ENCODE measurements around the gene TMEM132E.

Gene TMEM132E

DNA sequence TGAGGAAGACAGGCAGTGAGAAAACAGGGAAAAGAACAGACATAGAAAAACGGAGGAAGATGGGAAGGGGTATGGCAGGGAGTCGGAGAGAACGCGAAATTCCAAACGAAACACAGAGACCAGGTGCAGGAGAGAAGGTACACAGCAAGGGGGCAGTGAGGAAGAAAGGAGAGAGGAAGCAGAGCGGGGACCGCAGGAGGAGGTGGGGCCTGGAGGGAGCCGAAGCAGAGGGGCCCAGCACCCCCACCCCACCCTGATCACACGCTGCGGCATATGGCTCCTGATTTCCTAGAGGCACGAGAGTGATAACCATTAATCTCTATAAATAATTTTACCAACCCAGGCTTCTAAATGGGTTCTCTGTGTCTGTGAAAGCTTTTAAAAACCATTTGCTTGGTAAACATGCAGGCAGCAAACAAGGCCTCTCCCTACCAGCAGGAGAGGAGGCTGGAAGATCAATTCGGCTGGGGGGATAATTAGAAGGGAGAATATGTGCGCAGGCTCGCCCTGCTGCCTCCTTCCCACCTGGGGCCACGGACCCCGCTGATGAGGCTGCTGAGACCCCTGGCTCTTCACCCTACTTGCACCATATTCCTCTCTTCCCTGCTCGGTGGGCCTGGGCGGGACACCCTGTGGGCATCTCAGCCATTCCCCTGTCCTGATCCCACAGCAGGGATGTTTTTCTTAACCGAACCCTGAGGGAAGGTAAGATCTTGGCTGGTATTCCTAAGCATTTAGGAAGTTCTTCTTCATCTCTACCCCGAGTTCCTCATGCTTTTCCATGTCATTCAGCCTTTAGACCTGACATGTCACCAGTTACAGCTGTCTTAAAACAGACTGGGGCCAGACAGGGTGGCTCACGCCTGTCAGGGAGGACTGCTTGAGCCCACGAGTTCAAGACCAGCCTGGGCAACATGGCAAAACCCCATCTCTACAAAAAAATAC lies 86.7 kb downstream of the TMEM132E start:
- no peak for DNase-seq (ENCODE audit: low read depth)

DNA sequence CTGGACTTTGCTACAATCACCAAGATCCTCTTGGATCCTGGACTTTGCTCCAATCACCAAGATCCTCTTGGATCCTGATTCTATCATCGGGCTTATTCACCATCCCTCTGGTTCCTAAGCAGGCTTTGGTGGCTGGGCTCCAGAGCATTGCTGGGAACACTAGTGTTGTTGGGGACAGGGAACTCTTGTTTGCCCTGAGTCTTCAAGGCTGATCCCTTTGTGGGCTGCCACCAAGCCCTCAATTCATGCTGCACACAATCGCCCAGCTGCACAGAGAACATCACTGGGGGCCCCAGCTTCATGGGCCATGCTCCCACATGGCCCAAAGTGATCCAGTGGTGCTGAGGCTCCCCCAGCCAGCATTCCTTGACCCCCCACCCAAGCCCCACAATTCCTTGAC lies 88.3 kb downstream of the TMEM132E start:
- DNase-seq (ENCODE audit: low read depth): no peak

DNA sequence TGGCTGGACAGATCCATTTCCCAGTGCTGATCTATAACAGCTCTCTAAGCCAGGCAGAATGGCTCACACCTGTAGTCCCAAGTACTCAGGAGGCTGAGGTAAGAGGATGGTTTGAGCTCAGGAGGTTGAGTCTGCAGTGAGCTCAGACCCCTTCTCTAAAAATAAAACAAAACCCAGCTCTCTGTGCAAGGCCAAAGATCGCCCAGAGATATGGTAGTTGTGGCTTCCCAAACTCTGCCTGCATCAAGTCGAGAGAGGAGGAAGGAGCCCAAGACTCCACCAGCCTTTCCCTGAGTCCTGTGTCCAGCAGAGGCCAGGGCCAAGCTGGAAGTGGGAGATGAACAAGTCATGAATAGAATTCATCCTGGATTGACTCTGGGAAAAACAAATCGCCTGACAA lies 88.8 kb downstream of the TMEM132E start:
- no peak for DNase-seq (ENCODE audit: low read depth)

DNA sequence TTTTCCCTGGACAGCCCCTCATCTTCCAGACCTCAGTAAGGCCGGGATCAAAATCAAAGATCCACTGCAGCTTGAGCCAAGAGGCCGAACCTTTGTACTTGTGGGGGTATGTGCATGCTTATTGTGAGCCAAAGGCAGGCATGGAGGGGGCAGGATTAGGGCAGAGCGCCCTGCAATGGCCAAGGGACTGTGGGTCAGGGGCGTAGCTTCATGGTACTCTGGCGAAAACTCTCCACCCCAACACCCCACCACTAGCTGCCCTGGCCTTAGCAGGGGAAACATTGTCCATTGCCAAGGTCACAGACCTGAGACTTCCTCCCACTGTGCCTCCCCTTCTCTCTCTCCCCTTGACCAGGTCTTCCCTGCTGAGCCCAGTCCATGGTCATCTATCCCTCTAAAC lies 90.1 kb downstream of the TMEM132E start:
- DNase-seq (ENCODE audit: low read depth): no peak

DNA sequence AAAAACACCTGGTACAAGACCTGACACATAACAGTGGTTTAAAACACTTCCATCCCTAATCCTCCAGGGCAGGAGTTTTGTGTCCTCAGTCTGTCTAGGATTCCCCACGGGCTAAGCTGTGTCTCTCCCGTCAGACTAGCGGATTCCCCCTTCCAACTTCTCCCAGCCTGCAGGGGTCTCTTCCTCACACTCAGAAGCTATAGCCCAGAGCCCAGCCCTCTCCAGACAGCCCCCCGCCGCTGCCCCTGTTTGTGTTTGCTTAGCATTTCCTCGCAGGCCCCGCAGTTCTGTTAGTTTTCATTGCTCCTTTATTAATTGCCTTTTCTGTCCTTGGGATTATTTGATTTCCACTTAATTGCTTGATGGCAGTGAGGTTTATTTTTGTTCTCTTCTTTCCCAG lies 91.2 kb downstream of the TMEM132E start:
- DNase-seq (ENCODE audit: low read depth): no peak

DNA sequence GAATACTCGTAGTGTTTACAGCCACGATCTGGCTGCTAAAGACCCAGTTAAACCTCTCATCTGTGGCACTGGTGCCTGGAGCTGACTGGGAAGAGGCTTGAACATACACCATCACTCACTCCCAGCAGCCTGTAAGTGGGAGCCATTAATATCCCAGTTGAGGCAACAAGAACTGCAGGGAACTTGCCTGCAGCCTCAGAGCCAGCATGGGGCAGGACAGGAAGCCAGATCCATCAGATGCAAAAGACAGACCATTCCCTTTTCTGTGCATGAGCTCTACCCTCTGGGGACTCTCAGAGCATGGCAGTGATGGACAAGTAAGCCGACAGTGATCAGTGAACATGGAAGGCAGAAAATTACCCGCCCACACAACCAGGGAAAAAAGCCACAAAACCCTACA lies 91.8 kb downstream of the TMEM132E start:
- DNase-seq (ENCODE audit: low read depth): no peak

DNA sequence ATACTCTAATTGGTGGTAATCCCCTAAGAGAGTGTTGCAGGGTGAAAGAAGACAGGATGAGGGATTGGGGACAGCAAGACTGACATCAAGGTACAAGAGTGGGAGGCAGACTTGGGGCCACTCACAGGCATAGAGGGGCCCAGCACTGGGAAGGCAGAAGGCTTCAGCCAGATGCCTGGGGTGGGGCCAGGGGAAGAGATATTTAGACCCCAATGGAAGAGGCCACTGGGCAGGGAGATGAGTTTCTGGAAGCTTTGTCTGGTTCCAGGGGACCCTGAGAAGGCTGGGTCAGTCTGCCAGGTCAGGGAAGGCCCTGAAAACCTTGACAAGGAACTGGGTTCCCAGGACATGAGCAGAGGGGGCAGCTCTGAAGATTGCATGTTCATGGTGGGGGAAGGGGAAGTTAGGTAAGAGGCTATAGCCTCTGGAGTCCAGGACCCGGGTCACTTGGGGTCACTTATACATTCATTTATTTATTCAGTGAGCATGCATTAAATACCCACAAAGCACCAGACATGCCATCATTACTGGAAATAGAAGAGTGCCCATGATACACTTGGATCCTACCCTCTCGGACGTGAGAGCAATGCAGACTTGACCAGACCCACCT lies 92.9 kb downstream of the TMEM132E start:
- no peak for DNase-seq (ENCODE audit: low read depth)

DNA sequence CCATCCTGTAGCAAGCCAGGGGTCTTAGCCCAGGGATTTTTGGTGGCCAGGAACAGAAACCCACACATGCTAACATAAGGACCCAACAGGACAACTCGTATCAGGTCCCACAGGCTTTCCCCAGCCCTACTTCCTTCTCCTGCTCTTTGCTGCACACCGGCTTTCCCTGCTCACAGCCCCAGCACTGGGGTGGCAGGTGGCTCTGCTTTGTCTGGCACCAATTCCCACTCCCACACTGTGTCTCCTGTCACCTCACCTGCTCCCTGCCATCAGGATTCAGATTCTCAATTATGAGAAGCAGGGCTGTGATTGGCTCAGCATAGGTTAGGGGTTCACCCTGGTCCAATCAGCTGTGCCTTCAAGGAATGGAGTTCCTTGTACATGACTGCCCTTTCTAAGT lies 94.1 kb downstream of the TMEM132E start:
- no peak for DNase-seq (ENCODE audit: low read depth)

DNA sequence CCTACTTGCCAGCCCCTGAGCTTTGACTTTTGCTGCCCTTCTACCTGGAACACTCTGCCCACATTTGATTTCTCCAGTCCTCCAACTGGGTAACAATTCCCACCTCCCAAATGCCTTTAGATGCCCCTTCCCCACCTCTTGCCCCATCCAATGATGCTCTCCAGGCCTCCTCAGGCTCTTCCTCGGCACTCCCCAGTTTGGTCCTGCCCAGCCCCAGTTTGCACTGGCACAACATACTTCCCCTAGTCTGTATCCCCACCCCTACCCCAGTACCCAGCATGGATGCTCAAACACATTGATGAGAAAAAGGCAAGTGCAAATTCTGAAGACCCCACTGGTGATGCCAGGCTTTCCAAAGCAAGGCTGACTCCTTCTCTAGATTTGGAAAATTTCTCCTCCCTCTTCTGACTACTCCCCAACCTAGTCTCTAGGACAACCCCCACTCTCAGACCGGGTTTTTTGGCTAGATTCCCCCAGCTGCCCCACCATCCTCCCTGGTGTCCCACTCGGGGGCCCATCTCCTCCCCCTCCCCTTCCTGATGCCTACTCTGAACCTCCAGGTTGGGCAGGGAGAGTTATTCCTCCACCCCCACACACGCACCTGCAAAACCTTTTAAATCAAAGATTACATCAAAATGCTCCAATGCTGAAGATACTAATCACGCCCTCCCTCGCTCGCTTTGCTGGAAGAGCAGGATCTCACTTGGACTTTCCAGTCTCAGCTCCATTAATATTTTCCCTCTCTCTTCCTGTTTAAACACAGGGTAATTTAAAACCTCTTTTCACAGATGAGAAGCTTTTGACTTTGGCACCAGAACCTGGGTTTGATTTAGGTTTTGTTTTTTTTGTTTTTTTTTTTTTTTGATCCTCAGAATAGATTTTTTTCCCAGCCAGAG lies 94.9 kb downstream of the TMEM132E start:
- DNase-seq (ENCODE audit: low read depth): no peak

DNA sequence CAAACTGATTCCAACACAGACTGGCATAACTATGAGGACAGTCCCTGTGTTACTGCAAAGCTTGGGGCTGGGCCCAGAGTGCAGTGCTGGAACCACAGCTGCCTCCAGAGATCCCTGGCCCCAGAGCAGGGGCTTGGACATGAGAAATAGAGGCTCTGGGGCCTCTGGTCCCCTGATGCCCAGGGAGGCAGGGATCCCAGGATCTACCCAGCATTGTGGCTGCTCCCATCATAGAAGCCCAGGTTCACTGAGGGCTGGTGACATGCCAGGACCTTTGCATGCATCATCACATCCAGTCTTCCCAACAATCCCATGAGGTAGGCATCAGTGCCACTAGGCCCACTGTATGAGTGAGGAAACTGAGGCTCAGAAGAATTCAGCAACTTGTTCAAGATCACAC lies 95.8 kb downstream of the TMEM132E start:
- no peak for DNase-seq (ENCODE audit: low read depth)

DNA sequence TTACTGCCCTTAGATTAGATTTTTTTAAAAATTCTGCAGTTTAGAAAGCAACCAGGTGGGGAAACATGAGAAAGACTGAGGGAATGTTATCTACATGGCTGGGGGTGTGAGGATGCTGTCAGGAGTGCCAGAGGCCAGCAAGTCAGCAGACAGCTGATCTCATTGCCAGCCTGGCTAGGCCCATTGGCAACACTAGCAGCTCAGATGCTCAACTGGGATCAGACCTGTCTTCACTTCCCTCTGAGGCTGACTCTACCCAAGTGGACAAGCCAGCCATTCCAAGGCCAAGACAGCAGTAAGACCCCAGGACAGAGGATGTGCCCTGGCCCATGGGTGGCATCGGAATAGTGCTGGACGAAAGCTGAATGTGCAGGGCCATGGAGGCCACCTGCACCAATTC lies 96.2 kb downstream of the TMEM132E start:
- DNase-seq (ENCODE audit: low read depth): no peak

DNA sequence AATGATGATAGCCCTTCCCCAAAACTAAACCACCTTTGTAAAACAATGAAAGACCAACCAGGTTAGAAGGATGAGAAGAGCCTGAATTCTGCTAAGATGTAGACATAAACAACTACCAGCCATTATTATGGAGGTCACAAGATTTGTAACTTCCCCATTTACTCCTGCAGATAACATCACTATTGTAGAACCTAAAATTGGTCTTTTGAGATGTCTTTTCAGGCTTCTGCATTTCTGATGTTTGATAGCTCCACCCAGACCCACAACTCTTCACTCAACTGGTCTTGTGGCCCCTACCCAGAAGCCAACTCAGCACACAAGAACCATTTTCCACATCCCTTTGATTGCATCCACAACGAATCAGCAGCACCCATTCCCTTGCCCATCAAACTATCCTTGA lies 100.8 kb downstream of the TMEM132E start:
- no peak for DNase-seq (ENCODE audit: low read depth)

DNA sequence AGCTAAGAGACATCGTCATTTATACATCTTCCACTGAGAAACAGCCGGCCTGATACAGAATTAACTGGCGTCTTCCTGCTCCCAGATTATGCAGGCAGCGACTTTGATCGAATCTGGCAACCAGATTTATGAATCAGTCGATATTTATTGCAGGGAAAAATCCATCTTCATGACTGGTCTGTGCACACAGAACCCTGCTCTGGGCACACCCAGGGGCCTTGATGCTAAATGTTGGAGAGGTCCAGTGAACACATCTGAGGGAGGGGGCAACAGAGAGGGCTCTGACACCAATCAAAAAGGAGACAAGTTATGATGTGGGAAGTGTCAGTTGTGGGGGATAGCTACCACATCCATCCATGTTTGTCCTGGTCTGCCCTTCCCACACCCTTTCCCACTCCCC lies 102.9 kb downstream of the TMEM132E start:
- DNase-seq (ENCODE audit: low read depth): no peak

DNA sequence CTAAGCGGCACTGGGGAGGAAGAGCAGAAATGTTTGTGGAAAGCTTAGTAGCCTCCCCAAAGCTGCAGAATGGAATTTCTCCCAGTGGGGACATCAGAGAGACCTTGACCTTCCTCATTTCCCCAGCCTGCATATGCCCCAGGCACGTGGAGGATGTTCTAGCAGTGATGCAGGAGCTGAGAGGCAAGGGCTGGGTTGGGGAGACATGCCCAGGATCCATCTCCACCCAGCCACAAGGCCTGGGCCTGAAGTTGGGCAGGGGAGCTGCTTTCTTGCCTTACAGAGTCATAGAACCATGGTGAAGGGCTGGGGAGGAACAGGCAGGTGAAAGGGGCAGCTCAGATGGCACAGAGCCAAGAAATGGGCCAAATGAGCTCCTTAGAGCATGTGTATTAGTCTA lies 104.0 kb downstream of the TMEM132E start:
- DNase-seq (ENCODE audit: low read depth): no peak

All from T follicular helper cell (primary cell).